HG03521 (cell line): Measurements from ENCODE around the gene TSC1.

Experiments used
- ATAC-seq: cut with Tn5 transposase; IDR thresholded peaks from one replicate; pipeline ENCODE4 v1.9.1; 2021; ENCODE audit warnings: mild to moderate bottlenecking, moderate library complexity; ENCODE audit not compliant: unreplicated experiment

Gene TSC1

DNA sequence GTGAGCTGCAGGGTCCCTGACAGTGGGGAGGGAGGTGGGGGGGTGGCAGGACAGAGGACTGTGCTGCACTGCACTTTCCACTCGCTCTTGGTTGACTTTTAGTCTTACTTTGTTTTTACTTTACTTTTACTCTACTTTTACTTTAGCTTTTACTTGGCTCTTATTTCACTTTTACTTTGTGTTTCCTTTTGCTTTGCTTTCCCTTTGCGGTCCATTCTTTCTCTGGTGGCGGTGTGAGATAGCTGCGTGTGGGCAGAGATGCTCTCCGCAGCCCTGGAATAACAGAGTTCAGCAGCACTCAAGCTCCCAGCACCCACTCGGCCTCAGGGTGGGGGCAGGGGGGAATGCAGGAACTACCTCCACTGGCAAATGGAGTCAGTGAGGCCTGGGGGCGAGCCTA lies 71.0 kb downstream of the TSC1 start:
- ATAC-seq = no peak

DNA sequence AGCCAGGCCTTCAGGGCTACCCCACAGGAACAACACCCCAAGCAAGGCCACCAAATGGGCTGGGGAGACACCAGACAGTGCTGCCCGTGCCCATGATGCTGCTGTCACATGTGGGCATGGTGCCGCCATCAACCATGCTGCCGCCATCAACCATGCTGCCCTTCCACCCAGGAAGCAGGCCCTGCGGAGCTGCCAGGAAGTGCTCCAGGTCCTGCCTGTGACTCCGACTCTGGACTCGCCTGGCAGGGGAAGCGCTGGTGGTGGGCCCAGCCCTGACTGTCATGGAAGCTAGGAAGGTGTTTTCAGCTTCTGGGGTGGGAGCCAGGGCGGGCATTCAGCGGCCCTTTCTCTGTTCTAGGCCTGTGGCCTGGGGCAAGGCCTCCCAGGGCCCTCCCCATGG lies 75.2 kb downstream of the TSC1 start:
- ATAC-seq = no peak

DNA sequence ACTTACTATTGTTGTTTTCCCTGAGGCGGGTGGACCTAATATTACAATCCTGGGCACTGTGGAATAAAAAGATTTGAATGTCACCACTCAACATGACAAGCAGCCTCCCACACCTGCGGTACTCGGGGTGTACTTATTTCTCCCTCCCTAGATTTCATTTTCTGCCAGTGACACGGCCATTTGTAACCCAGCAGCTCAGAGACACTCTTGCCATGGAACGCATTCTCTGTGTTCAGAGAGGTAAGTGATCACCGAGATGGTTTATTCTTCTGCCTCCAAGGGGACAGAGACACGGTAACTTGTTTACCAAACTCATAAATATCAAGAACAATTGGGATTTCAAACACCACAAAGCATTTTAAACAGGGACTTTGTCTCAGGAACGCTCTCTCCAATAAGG lies 77.5 kb downstream of the TSC1 start:
- no peak for ATAC-seq

DNA sequence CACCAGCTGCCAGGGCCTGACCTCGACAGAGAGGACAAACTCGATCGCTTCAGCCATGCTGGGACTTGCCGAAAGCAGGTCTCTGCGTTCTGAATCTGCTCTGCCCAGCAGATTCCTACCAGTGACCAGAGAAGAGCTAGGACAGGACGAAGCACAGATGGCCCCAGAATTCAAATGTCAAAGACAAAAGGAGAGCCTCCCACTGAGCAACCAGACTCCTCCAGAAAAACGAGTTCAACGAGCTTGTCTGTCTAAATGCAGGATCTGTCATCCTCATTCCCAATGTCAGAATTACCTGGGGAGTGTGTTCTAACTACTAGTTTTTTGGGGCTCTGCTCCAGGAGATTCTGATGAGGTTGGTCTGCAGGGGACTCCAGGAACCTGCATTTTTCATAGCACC lies 79.7 kb downstream of the TSC1 start:
- no peak for ATAC-seq

DNA sequence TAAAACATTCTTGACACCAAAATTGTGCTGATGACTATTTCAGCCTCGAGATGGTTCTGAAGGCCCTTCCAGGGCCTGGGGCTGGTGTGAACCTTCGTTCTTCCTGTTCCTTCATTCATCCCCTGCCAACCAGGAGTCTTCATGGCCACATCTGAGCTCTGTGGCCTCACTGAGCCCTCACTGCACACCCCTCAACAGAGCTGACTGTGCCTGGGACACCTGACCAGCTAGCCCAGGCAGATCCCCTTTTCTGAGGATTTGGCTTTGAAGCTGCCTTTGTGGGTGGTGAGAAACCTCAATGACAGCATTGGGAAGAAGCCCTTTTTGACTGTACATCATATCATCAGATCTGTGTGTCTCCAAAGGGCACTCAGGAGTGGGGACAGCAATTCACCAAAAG lies 80.1 kb downstream of the TSC1 start:
- no peak for ATAC-seq

DNA sequence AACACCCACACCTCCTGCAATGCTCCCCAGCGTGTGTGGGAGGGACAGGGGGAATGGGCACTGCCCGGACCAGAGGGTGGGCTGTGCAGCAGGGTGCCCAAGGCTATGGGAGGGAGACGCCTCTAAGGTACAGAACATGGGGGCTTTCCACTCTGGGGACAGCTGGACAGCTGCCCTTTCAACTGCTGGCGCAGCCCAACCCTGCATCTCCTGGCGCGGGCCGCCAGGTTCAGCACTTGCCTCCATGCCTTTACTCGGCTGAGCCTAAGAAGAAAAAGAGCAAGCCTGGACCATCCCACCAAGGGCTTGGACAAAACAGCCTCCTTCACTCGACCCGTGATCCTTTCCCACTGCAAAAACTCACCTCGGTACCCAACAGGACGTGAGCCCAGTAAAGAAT lies 81.3 kb downstream of the TSC1 start:
- no peak for ATAC-seq

DNA sequence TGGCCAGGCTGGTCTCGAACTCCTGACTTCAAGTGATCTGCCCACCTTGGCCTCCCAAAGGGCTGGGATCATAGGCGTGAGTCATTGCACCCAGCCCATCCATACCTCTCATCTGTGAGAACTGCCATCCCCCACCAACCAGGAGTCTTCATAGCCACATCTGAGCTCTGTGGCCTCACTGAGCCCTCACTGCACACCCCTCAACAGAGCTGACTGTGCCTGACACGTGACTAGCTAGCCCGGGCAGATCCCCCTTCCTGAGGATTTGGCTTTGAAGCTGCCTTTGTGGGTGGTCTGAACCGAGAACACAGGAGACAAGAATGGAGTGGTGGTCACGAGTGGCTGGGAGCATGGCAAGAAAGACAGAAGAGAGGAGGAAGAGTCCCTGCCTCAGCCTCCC lies 81.9 kb downstream of the TSC1 start:
- no peak for ATAC-seq

DNA sequence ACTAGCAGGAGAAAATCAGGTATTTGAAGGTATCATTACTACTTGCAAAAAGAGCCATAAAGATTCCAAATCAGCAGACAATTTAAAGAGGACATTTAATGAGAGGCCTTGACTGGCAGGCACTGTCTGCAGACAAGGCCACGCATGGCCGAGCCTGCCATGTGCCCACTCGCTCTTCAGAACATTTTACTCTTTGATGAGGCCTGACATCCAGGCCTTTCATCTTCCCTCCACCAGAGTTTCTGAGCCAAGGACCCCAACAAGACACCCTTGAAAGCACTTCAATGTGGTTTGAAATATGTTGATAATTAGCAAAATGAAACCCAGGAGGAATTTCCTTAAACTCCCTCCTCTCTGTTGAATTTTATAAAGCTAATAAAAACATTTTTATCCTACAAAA lies 82.8 kb downstream of the TSC1 start:
- no peak for ATAC-seq

DNA sequence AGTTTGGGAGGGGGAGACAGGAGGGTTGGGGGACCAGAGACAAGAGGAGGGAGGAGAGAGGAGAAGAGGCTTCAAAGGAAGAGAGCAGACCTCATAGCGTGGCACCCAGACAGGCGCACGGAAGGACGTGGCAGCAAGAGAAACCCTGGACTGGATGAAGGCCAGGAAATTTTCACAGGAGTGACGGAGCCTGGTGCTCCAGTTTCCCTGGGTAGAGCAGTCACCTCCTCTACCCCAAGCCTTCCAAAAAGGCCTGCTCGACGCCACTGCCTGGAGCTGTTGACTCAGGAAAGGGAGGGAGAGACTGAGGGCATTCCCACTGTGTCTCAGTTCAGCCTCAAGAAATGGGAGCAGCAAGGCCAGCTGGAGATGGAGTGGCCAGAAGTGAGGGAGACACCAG lies 85.7 kb downstream of the TSC1 start:
- ATAC-seq = no peak

- no peak for ATAC-seq
Measured at GRCh38 chr9:132857616-132858342, 86.6 kb downstream of the TSC1 start.

DNA sequence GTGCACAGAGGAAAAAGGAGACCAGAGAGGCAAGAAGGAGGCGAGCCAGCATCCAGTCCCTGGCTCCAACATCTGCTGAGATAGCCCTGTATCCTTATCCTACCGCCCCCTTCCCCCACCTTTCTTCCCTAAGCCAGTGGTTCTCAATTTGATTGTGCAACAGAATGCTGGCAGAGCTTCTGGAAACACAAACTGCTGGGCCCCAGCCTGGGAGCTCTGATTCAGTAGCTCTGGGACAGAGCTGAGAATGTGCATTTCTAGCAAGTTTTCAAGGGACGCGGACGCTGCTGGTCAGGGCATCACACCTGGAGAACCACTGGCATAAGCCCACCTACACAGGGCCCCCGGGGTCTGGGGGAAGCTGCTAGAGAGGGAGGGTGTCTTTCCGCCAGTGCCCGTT lies 87.4 kb downstream of the TSC1 start:
- ATAC-seq = no peak

DNA sequence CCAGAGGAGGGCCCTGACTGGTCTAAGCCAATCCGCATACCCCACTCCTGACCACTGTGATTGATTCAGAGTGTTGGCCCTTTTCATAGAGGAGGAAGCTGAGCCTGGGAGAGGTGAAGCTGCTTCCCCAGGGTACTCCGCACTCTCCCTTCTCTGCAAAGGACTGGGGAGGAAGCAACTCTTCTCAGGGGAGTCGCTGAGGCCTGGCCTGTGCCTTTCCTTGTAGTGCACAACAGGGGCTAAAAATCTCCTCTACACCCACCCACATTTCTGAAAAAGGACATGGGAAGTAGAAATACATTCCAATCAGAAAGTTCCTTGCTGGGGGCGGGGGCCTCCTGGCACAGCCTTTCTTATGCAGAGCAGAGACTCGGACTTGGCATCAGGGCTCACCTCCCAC lies 88.5 kb downstream of the TSC1 start:
- no peak for ATAC-seq

DNA sequence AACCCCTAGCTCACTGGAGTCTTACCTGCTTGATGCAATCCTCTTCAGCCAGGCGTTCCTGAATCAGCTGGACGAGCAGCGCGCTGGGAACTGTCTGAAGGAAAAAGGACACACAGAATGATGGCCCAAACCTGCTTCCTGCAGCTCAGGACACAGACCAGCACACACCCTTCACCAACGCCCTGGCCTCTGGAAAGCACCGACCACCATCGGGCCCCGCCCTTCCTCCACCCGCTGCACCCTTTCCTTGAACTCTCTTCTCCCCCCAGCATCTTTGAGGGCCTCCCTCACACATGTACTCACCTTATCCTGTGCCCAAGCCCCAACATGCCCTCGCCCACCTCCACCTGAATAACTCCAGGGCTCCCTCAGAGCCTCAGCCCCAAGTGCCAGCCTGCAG lies 89.6 kb downstream of the TSC1 start:
- no peak for ATAC-seq

DNA sequence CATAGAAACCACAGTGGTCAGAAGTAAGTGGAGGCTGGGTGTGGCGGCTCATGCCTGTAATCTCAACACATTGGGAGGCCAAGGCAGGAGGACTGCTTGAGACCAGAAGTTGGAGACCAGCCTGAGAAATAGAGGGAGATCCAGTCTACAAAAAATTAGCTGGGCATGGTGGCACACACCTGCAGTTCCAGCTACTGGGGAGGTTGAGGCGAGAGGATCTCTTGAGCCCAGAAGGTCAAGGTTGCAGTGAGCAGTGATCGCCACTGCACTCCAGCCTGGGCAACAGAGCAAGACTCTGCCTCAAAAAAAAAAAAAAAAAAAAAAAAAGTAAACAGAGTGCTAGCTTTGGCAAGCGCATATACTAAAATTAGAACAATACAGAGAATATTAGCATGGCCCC lies 90.9 kb downstream of the TSC1 start:
- no peak for ATAC-seq

GRCh38 chr9:132849185-132849706 lies 95.2 kb downstream of the TSC1 start:
- no peak for ATAC-seq

DNA sequence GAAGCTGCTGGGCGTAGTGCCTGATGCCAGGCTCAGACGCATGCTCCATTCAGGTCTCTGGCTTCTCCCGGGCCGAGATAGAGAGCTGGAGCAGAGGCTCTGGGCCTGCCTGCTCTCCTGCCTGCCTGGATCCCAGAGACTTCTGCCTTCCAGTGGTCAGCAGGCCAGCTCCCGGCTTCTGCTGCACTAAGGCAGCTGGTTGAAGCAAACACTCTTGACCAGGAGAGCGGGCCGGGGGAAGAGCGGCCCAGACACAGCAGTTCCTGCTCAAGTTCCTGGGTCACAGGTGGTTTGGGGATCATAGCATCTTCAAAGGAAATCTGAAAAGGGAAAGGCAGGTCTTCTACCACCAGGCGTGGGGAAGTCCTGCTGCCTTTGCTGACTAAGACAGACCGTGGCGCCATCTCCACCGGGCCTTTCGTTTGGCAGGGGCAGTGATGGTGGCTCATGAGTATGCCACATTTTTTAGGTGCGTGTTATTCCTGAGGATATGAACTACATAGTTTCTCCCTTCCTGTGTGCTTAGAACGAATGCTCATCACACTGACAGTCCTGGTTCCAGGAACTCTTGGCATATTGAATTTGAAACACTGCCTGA lies 97.4 kb downstream of the TSC1 start:
- ATAC-seq = no peak

DNA sequence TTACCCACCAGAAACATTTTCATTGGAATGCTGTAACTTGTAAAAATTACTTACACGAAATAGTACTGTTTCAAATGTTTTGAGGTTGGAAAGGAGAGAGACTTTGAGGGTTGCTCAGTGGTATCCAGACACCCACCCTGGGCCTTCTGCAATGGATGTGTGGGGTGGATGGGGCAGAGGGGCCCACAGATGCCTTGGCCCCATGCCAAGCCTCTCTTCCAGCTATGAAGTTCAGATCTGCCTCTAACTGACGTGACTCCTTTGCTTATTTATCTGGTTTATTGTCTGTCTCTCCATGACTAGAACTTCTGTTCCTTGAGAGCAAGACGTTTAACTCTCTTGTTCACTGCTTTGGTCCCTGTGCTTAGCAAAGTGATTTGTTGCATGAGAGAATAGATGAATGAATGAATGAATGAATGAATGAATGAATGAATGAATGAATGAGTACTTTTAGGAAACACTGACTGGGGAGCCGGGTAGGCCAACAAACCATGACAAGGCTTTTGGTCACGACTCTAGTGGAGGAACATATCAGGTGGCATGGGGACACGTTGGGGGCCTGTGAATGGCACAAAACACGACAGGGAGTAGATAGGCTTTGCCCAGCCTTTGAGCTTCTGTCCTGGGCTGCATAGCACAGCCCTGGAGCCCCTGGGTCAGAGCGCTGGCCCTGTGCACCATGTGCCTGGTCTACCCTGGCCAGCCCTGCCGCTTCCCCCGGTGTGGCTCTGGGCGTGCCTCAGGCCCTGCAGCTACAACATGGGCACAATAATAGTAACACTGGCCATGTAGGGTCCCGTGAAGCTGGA lies 98.1 kb downstream of the TSC1 start:
- ATAC-seq = no peak

GRCh38 chr9:132842124-132843044 lies 102.0 kb downstream of the TSC1 start:
- no peak for ATAC-seq
